KMS-11 (cell line): Measurements from ENCODE around the gene RSL1D1.
"Not testable (repeated sequence)": the region's sequence is repeated elsewhere in the genome, so short reads cannot be mapped to it uniquely, and the experiment has no call there.

Experiments used
- H2AFZ ChIP-seq: fragments of 200-600 bp; sonication (generic); 2 replicates; pipeline ENCODE4 v1.6.1; 2016; ENCODE audit warnings: antibody characterized with exemption, mixed run types, low read depth
- H3K27ac ChIP-seq: fragments of 200-600 bp; sonication (generic); 2 replicates; pipeline ENCODE4 v1.6.1; 2016; ENCODE audit warnings: mild to moderate bottlenecking, mixed run types
- H3K27me3 ChIP-seq: fragments of 200-600 bp; sonication (generic); 2 replicates; pipeline ENCODE4 v1.6.1; 2017; ENCODE audit warnings: mild to moderate bottlenecking, low read depth, mixed run types, moderate library complexity; ENCODE audit not compliant: insufficient read depth
- H3K36me3 ChIP-seq: fragments of 200-600 bp; sonication (generic); 2 replicates; pipeline ENCODE4 v1.6.1; 2017; ENCODE audit warnings: mild to moderate bottlenecking, mixed run types; ENCODE audit not compliant: insufficient read depth
- H3K4me1 ChIP-seq: fragments of 200-600 bp; sonication (generic); 2 replicates; pipeline ENCODE4 v1.6.1; 2016; ENCODE audit warnings: mild to moderate bottlenecking, low read depth, mixed run types; ENCODE audit not compliant: poor library complexity, severe bottlenecking
- H3K4me2 ChIP-seq: fragments of 200-600 bp; sonication (generic); 2 replicates; pipeline ENCODE4 v1.7.0; 2016; ENCODE audit warnings: mild to moderate bottlenecking, mixed run types
- H3K4me3 ChIP-seq: fragments of 200-600 bp; sonication (generic); IDR thresholded peaks from 2 replicates; pipeline ENCODE4 v1.6.1; 2017; ENCODE audit warnings: low read depth, low read length, mixed read lengths; ENCODE audit not compliant: insufficient read depth
- H3K79me2 ChIP-seq: fragments of 200-600 bp; sonication (generic); 2 replicates; pipeline ENCODE4 v1.6.1; 2016; ENCODE audit warnings: low read depth, mixed run types; ENCODE audit not compliant: insufficient read depth
- H3K9ac ChIP-seq: fragments of 200-600 bp; sonication (generic); 2 replicates; pipeline ENCODE4 v1.6.1; 2016; ENCODE audit warnings: mild to moderate bottlenecking, mixed run types
- H4K20me1 ChIP-seq: fragments of 200-600 bp; sonication (generic); 2 replicates; pipeline ENCODE4 v1.6.1; 2016; ENCODE audit warnings: mild to moderate bottlenecking, mixed run types; ENCODE audit not compliant: insufficient read depth
- CTCF ChIP-seq: fragments of 200-600 bp; sonication (generic); conservative IDR thresholded peaks from 2 replicates; pipeline ENCODE4 v1.6.1; 2017; ENCODE audit warnings: low read depth, mild to moderate bottlenecking, antibody characterized with exemption, low read length, moderate library complexity, mixed read lengths

Gene RSL1D1

DNA sequence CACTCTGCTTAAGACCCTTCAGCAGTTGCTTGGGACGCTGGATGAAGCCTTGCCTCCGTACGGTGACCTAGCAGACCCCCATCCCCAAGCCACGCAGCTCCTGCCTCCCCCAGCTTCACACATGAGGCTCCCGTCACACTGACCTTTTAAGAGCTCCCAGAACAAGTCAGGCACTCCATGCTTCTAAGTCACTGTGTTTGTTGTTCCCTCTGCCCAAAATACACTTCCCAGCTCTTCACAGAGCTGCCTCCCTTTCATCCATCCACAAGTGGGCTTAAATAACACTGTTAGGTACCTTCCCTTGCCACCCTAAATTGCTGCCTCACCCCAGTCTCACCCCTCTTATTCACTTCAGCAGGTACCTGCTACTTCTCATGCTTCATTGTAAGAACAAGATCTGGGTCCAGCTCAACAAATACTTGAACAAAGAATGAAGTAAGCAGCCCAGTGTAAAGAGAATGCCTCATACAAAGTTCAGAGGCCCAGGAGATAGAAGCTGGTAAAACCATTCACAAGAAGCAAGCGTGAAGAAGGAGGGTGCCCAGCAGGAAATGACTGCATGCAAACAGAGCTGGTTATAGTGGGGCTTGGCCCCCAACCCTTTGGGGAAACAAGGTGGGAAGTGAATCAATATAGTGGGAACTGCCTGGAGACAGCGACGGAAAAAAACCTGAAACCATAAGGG, 60.1 kb downstream of the RSL1D1 start:
- H3K27ac ChIP-seq: no peak overlapping the region
- peaks cover 99% of the 10 kb centered on the region for H3K79me2 ChIP-seq
- no peaks in the 10 kb centered on the region; the same call in 1 of the 2 replicates for H4K20me1 ChIP-seq
- peaks cover 5% of the 10 kb centered on the region; the same call in 1 of the 2 replicates for H3K36me3 ChIP-seq
- H3K4me2 ChIP-seq: no peak overlapping the region
- peaks cover 67% of the 10 kb centered on the region for H3K4me1 ChIP-seq
- H3K4me3 ChIP-seq: no peak overlapping the region
- H2AFZ ChIP-seq: no peak overlapping the region
- H3K27me3 ChIP-seq: no peaks in the 10 kb centered on the region
- H3K9ac ChIP-seq: no peak overlapping the region
- no peak for TF ChIP-seq CTCF

DNA sequence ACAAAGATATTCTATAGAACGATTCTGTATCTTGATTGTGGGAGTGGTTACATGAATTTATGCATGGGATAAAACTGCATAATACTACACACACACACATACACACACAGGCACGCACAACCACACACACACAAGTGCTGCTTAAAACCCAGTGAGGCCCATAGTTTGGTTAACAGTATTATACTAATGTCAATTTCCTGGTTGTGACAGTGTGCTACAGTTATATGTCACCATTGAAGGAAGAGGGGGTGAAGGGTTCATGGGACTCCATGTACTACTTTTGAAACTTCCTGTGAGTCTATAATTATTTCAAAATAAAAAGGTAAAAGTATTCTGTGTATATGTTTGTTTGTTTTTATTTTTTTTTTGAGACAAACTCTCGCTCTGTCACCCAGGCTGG, 62.4 kb downstream of the RSL1D1 start:
- no peak for TF ChIP-seq CTCF
- Histone ChIP-seq H3K27me3 (no peaks in the 10 kb centered on the region), H3K9ac (no peak overlapping the region), H3K27ac (no peak overlapping the region), H4K20me1 (no peaks in the 10 kb centered on the region; the same call in 1 of the 2 replicates), H3K36me3 (no peaks in the 10 kb centered on the region; the same call in 1 of the 2 replicates), H3K4me1 (peaks cover 67% of the 10 kb centered on the region), H3K79me2 (peaks cover 98% of the 10 kb centered on the region), H2AFZ (no peak overlapping the region), H3K4me3 (no peak overlapping the region), H3K4me2 (no peak overlapping the region)

DNA sequence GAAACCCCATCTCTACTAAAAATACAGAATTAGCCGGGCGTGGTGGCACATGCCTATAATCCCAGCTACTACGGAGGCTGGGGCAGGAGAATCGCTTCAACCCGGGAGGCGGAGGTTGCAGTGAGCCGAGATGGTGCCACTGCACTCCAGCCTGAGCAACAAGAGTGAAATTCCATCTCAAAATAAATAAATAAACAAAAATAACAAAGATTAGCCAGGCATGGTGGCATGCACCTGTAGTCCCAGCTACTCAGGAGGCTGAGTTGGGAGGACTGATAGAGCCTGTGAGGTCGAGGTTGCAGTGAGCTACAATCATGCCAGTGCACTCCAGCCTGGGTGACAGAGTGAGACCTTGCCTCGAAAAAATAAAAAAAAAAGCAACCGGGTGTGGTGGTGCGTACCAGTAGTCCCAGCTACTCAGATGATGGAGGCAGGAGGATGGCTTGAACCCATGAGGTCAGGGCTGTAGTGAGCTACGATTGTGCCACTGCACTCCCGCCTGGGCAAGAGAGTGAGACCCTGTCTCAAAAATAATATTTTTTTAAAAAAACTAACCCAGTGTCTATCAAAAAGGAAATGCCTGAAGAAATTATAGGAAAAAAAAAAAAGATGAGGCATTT, 66.3 kb downstream of the RSL1D1 start:
- H4K20me1 ChIP-seq, H3K4me3 ChIP-seq, H3K27me3 ChIP-seq, H3K9ac ChIP-seq, H2AFZ ChIP-seq, H3K36me3 ChIP-seq: not testable (repeated sequence)
- peaks cover 89% of the 10 kb centered on the region for H3K79me2 ChIP-seq
- H3K27ac ChIP-seq: peak overlapping the region; percentile 62; the same call in 1 of the 2 replicates
- peak overlapping the region; percentile 83; the same call in 1 of the 2 replicates for H3K4me2 ChIP-seq
- peaks cover 74% of the 10 kb centered on the region for H3K4me1 ChIP-seq

- Histone ChIP-seq H3K79me2 (peaks cover 87% of the 10 kb centered on the region), H3K4me1 (peaks cover 71% of the 10 kb centered on the region), H3K27ac (peak overlapping the region; percentile 62; the same call in 1 of the 2 replicates), H3K4me2 (peak overlapping the region; percentile 83)
- H3K36me3 ChIP-seq, H2AFZ ChIP-seq, H3K4me3 ChIP-seq, H4K20me1 ChIP-seq, H3K27me3 ChIP-seq, H3K9ac ChIP-seq: not testable (repeated sequence)
These were observed 67.0 kb downstream of the RSL1D1 start for GRCh38 chr16:11784381-11784780.

DNA sequence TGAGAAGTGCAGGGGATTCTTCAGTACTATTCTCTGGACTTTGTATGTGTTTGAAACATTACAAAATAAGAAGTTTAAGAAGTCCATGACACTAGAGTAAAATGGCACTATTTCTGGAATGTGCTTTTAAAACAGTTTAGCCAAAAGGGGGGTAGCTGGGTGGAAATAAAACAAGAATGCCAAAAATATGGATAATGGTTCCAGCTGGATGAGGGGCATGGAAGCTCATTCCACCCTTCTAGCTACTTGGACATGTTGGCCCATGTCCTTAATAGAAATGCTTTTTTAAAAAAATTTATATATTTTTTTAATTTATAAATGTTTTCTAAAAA, 67.3 kb downstream of the RSL1D1 start:
- Histone ChIP-seq H3K9ac (peak overlapping the region; percentile 2; the same call in 1 of the 2 replicates), H3K4me3 (no peak overlapping the region)

More for the DNA sequence above, 67.3 kb downstream of the RSL1D1 start:
- Histone ChIP-seq H3K4me2 (peak overlapping the region; percentile 83), H3K79me2 (peaks cover 87% of the 10 kb centered on the region), H3K4me1 (peaks cover 71% of the 10 kb centered on the region), H2AFZ (no peak overlapping the region), H3K27ac (peak overlapping the region; percentile 62), H3K27me3 (no peaks in the 10 kb centered on the region), H4K20me1 (no peaks in the 10 kb centered on the region), H3K36me3 (peaks cover 6% of the 10 kb centered on the region; the same call in 1 of the 2 replicates)
- no peak for TF ChIP-seq CTCF
